Natural killer cell (primary cell): ENCODE data around the gene RBM28. TPM values are rescaled to one million over a fixed set of nuclear protein-coding genes. Genes with fewer than 3 reads are reported as not detected.
A peak's percentile ranks its signal among the peaks of the same experiment; 100 is the strongest.

ENCODE experiments used
- ATAC-seq, 3 donors: fragments of 150-1000 bp in 2 of 3; fragments of 200-7000 bp in 1 of 3; cut with Tn5 transposase; 1 replicate in 1 of 3; 2 replicates in 2 of 3; pipeline ENCODE4 v1.10.0; 2021; ENCODE audit warnings: mild to moderate bottlenecking in 2 of 3, moderate library complexity in 2 of 3
- DNase-seq, 2 donors: peaks; one replicate each; pipeline versions ENCODE4 v3.0.0 to v3.0.0-alpha.2; 2013 to 2021; ENCODE audit warnings: mixed read lengths in 1 of 2
- H3K27ac ChIP-seq: one replicate; pipeline ENCODE4 v1.5.1; 2013; ENCODE audit warnings: mild to moderate bottlenecking, low read length
- H3K27me3 ChIP-seq: one replicate; pipeline ENCODE4 v1.6.1; 2013; ENCODE audit warnings: low read length; ENCODE audit not compliant: control insufficient read depth, insufficient read depth
- H3K36me3 ChIP-seq: one replicate; pipeline ENCODE4 v1.6.1; 2013; ENCODE audit warnings: low read length; ENCODE audit not compliant: control insufficient read depth, insufficient read depth
- H3K4me1 ChIP-seq: one replicate; pipeline ENCODE4 v1.6.1; 2013; ENCODE audit warnings: low read length; ENCODE audit not compliant: control insufficient read depth, insufficient read depth
- H3K4me3 ChIP-seq: one replicate; pipeline ENCODE4 v1.5.1; 2013; ENCODE audit warnings: low read length
- H3K9me3 ChIP-seq: one replicate; pipeline ENCODE4 v1.6.1; 2013; ENCODE audit warnings: low read length; ENCODE audit not compliant: control insufficient read depth, insufficient read depth
- H3K27ac Mint-ChIP-seq, 2 donors: one replicate each; pipeline ENCODE4 v1.8.0; 2022; ENCODE audit warnings: mild to moderate bottlenecking in 2 of 2, mixed read lengths in 2 of 2, moderate library complexity in 1 of 2
- H3K27me3 Mint-ChIP-seq, 2 donors: one replicate each; pipeline ENCODE4 v1.8.0; 2022; ENCODE audit warnings: low read depth in 2 of 2, mixed read lengths in 2 of 2
- H3K36me3 Mint-ChIP-seq: one replicate; pipeline ENCODE4 v1.8.0; 2022; ENCODE audit warnings: mixed read lengths
- H3K4me1 Mint-ChIP-seq, 2 donors: one replicate each; pipeline ENCODE4 v1.8.0; 2022; ENCODE audit warnings: mixed read lengths in 2 of 2
- H3K4me3 Mint-ChIP-seq: one replicate; pipeline ENCODE4 v1.8.0; 2022; ENCODE audit warnings: mild to moderate bottlenecking, moderate library complexity, mixed read lengths
- H3K9me3 Mint-ChIP-seq, 2 donors: one replicate each; pipeline ENCODE4 v1.8.0; 2022; ENCODE audit warnings: mixed read lengths in 2 of 2
- CTCF ChIP-seq: fragments of 200-600 bp; IDR thresholded peaks from one replicate; pipeline ENCODE4 v1.8.0; 2022; ENCODE audit warnings: antibody characterized with exemption
- WGBS: methylation state at CpG from one replicate; pipeline ENCODE4 v1.1.7; 2013; ENCODE audit warnings: missing lambda C conversion rate; ENCODE audit not compliant: insufficient coverage; 5-methylcytosine and 5-hydroxymethylcytosine counted together
- intact Hi-C: fragments of 100-400 bp; cut with micrococcal nuclease; formaldehyde crosslinking; loops from one replicate; pipeline ENCODE4 v1.14.2; 2022
- total RNA-seq, 4 donors: library from RNA; stranded (reverse); fragments of 120-200 nt in 1 of 4; gene quantifications; one replicate each; pipeline versions ENCODE4 v1.2.3 to v1.2.4, GENCODE V29; 2013 to 2022

Gene RBM28
- total RNA-seq, 3 donors from 2014 or later (not counting 1 experiment from before 2014, with no cell fraction given), result 32.5 to 48.7 (median 48.5) TPM

GRCh38 chr7:128357217-128357613 lies 13.5 kb upstream of the RBM28 start:
- Mint-ChIP-seq H3K27ac (no peak overlapping the region), H3K4me1 (peaks cover 6 to 22% of the 10 kb centered on the region in 2 donors), H3K36me3 (no peaks in the 10 kb centered on the region), H3K27me3 (peaks cover 31 to 42% of the 10 kb centered on the region in 2 donors), H3K9me3 (no peaks in the 10 kb centered on the region), H3K4me3 (no peak overlapping the region)
- TF ChIP-seq CTCF, result no peak
- intact Hi-C loops, result no loop called here
- peaks cover 20% of the 10 kb centered on the region for H3K4me1 ChIP-seq
- H3K4me3 ChIP-seq, result no peak overlapping the region
- DNase-seq, result no peak
- H3K27me3 ChIP-seq, result peaks cover 14% of the 10 kb centered on the region
- no peak overlapping the region for H3K27ac ChIP-seq
- 91% methylated on average over 4 of the region's 6 CpGs for WGBS
- H3K9me3 ChIP-seq, result no peaks in the 10 kb centered on the region
- no peaks in the 10 kb centered on the region for H3K36me3 ChIP-seq
- ATAC-seq, result no peak

GRCh38 chr7:128356546-128357216 lies 13.0 kb upstream of the RBM28 start:
- no peak overlapping the region for H3K4me3 ChIP-seq
- no peak for TF ChIP-seq CTCF
- DNase-seq, result no peak
- peaks cover 14% of the 10 kb centered on the region for H3K27me3 ChIP-seq
- H3K36me3 ChIP-seq, result no peaks in the 10 kb centered on the region
- no peak overlapping the region for H3K4me3 Mint-ChIP-seq
- no peak overlapping the region for H3K27ac Mint-ChIP-seq
- peaks cover under 1 to 16% of the 10 kb centered on the region in 2 donors for H3K4me1 Mint-ChIP-seq
- no peaks in the 10 kb centered on the region for H3K36me3 Mint-ChIP-seq
- H3K27ac ChIP-seq, result no peak overlapping the region
- H3K4me1 ChIP-seq, result peaks cover 15% of the 10 kb centered on the region
- peaks cover 26 to 37% of the 10 kb centered on the region in 2 donors for H3K27me3 Mint-ChIP-seq
- no peak for ATAC-seq
- H3K9me3 ChIP-seq, result no peaks in the 10 kb centered on the region
- intact Hi-C loops, result no loop called here
- no peaks in the 10 kb centered on the region for H3K9me3 Mint-ChIP-seq
- 98% methylated on average over 2 of the region's 2 CpGs for WGBS

- H3K9me3 Mint-ChIP-seq, result no peaks in the 10 kb centered on the region
- Histone ChIP-seq H3K27ac (no peak overlapping the region), H3K4me1 (peaks cover 4% of the 10 kb centered on the region), H3K27me3 (peaks cover 14% of the 10 kb centered on the region), H3K9me3 (no peaks in the 10 kb centered on the region), H3K36me3 (no peaks in the 10 kb centered on the region), H3K4me3 (no peak overlapping the region)
- intact Hi-C loops, result no loop called here
- no peak for DNase-seq
- H3K4me1 Mint-ChIP-seq, result peaks cover 0 to 7% of the 10 kb centered on the region in 2 donors
- no peaks in the 10 kb centered on the region for H3K36me3 Mint-ChIP-seq
- TF ChIP-seq CTCF, result no peak
- peaks cover 23 to 30% of the 10 kb centered on the region in 2 donors for H3K27me3 Mint-ChIP-seq
- H3K4me3 Mint-ChIP-seq, result peak overlapping the region; percentile 73
- no peak overlapping the region for H3K27ac Mint-ChIP-seq
- 91% methylated on average over 1 of the region's 1 CpG for WGBS
- no peak for ATAC-seq
Observed at GRCh38 chr7:128353610-128354009, 9.9 kb upstream of the RBM28 start.

- Histone ChIP-seq H3K36me3 (no peaks in the 10 kb centered on the region), H3K4me3 (no peak overlapping the region), H3K27me3 (peaks cover 14% of the 10 kb centered on the region), H3K9me3 (no peaks in the 10 kb centered on the region), H3K4me1 (peaks cover 4% of the 10 kb centered on the region), H3K27ac (no peak overlapping the region)
- H3K36me3 Mint-ChIP-seq, result no peaks in the 10 kb centered on the region
- peaks cover 19 to 29% of the 10 kb centered on the region in 2 donors for H3K27me3 Mint-ChIP-seq
- peak overlapping the region; percentile 73 for H3K4me3 Mint-ChIP-seq
- no peak overlapping the region for H3K27ac Mint-ChIP-seq
- ATAC-seq (no peak), DNase-seq (no peak)
- TF ChIP-seq CTCF, result no peak
- peaks cover 0 to 7% of the 10 kb centered on the region in 2 donors for H3K4me1 Mint-ChIP-seq
- intact Hi-C loops, result no loop called here
- 86% methylated on average over 3 of the region's 3 CpGs for WGBS
- no peaks in the 10 kb centered on the region for H3K9me3 Mint-ChIP-seq
Observed at GRCh38 chr7:128353189-128353588, 9.5 kb upstream of the RBM28 start.
